AG04450 (cell line): ENCODE data around the gene ZNF516. TPM values are rescaled to one million over a fixed set of nuclear protein-coding genes. Genes with fewer than 3 reads are reported as not detected.

Experiments used
- CTCF ChIA-PET: fragments of 300-600, 350-600 bp; formaldehyde crosslinking; extraction: SDS; loops from one replicate; lab custom pipeline; 2022; ENCODE audit warnings: antibody characterized with exemption, inconsistent platforms; lab: Charles Lee
- POLR2A ChIA-PET: fragments of 350-600 bp; formaldehyde crosslinking; extraction: SDS; loops from one replicate; lab custom pipeline; 2021; ENCODE audit warnings: antibody characterized with exemption, inconsistent platforms; lab: Yijun Ruan, JAX
- DNase-seq: peaks from one replicate; pipeline ENCODE4 v3.0.0-alpha.2; 2011; ENCODE audit warnings: low read depth, low spot score
- H3K27ac ChIP-seq: one replicate; pipeline ENCODE4 v1.5.1; 2012; ENCODE audit warnings: low read depth, low read length, control low read depth
- H3K27me3 ChIP-seq: one replicate; pipeline ENCODE4 v1.6.0; 2012; ENCODE audit warnings: low read length; ENCODE audit not compliant: control insufficient read depth, insufficient read depth
- H3K4me3 ChIP-seq: 2 replicates; pipeline ENCODE4 v1.5.1; 2011; ENCODE audit warnings: mild to moderate bottlenecking, low read depth, low read length, control low read depth
- H3K9me3 ChIP-seq: 2 replicates; pipeline ENCODE4 v1.5.1; 2012; ENCODE audit warnings: low read length; ENCODE audit not compliant: control insufficient read depth, insufficient read depth
- CTCF ChIP-seq: IDR thresholded peaks from 2 replicates; pipeline ENCODE4 v1.5.1; 2011; ENCODE audit warnings: low read depth, low read length, control low read depth, inconsistent platforms
- polyA plus RNA-seq: library from polyadenylated mRNA; depleted of rRNA; stranded (reverse); fragments of >200 nt; gene quantifications from 2 replicates; pipeline ENCODE4 v1.2.3, GENCODE V29; 2011

The ZNF516 gene
- polyA plus RNA-seq, 1 experiment = 15.5 TPM

GRCh38 chr18:76459687-76460350 lies 35.2 kb downstream of the ZNF516 start:
- peak; percentile 27; the same call in 1 of the 2 replicates for TF ChIP-seq CTCF
- Histone ChIP-seq H3K9me3 (peaks cover 4% of the 10 kb centered on the region; the same call in 1 of the 2 replicates), H3K4me3 (peak overlapping the region; percentile 36), H3K27me3 (no peaks in the 10 kb centered on the region), H3K27ac (peak overlapping the region; percentile 99)
- ChIA-PET CTCF (interaction anchor here (1.0 kb wide), 1 partner anchor 161 kb away, joined by 4 read pairs; no protein-coding TSS in a partner anchor), POLR2A (interaction anchor here (0.6 to 1.3 kb wide), 3 partner anchors 8 to 45 kb away, joined by 4 to 7 read pairs (median 6); no protein-coding TSS in a partner anchor)
- DNase-seq = peak; percentile 99

- Histone ChIP-seq H3K9me3 (peaks cover 4% of the 10 kb centered on the region; the same call in 1 of the 2 replicates), H3K27ac (peak overlapping the region; percentile 99), H3K27me3 (no peaks in the 10 kb centered on the region), H3K4me3 (peak overlapping the region; percentile 35)
- TF ChIP-seq CTCF = no peak
- POLR2A ChIA-PET = interaction anchor here (0.6 kb wide), 1 partner anchor 14 kb away, joined by 7 read pairs; no protein-coding TSS in a partner anchor
- no peak for DNase-seq
- CTCF ChIA-PET = interaction anchor here (0.9 kb wide), 1 partner anchor 129 kb away, joined by 3 read pairs; no protein-coding TSS in a partner anchor
Measured at GRCh38 chr18:76459312-76459686, 35.7 kb downstream of the ZNF516 start.

- DNase-seq = no peak
- H3K4me3 ChIP-seq = no peak overlapping the region
- H3K9me3 ChIP-seq = peaks cover 4% of the 10 kb centered on the region; the same call in 1 of the 2 replicates
- TF ChIP-seq CTCF = no peak
- H3K27ac ChIP-seq = peak overlapping the region; percentile 99
- ChIA-PET CTCF (interaction anchor here (0.9 kb wide), 1 partner anchor 130 kb away, joined by 3 read pairs; no protein-coding TSS in a partner anchor), POLR2A (interaction anchor here (0.6 kb wide), 1 partner anchor 15 kb away, joined by 7 read pairs; no protein-coding TSS in a partner anchor)
- H3K27me3 ChIP-seq = no peaks in the 10 kb centered on the region
Measured at GRCh38 chr18:76458522-76459311, 36.3 kb downstream of the ZNF516 start.

GRCh38 chr18:76457957-76458356 lies 37.1 kb downstream of the ZNF516 start:
- DNase-seq = no peak
- peaks cover 4% of the 10 kb centered on the region; the same call in 1 of the 2 replicates for H3K9me3 ChIP-seq
- no peak for TF ChIP-seq CTCF
- H3K27ac ChIP-seq = no peak overlapping the region
- POLR2A ChIA-PET = no interaction called here
- H3K27me3 ChIP-seq = no peaks in the 10 kb centered on the region
- H3K4me3 ChIP-seq = no peak overlapping the region
- CTCF ChIA-PET = interaction anchor here (1.3 kb wide), 1 partner anchor 252 kb away, joined by 5 read pairs; no protein-coding TSS in a partner anchor
